SK-N-SH treated with all-trans-retinoic acid at 6 μM for 48 hours (cell line): Measurements from ENCODE around the gene EPB41L4A.

Source experiments
- ATAC-seq: fragments of 200-7000 bp; cut with Tn5 transposase; 3 replicates; pipeline ENCODE4 v1.9.1; 2020; ENCODE audit warnings: mild to moderate bottlenecking, moderate library complexity
- BACH2 ChIP-seq: fragments of 250-450 bp; sonication (Bioruptor Pico); IDR thresholded peaks from 2 replicates; pipeline ENCODE4 v1.9.0; 2021; ENCODE audit warnings: mild to moderate bottlenecking, borderline replicate concordance
- CSRNP3 ChIP-seq: fragments of 250-450 bp; sonication (Bioruptor Pico); IDR thresholded peaks from 2 replicates; pipeline ENCODE4 v1.5.1; 2021; ENCODE audit warnings: mild to moderate bottlenecking, moderate library complexity
- ESRRG ChIP-seq: fragments of 250-450 bp; sonication (Bioruptor Pico); IDR thresholded peaks from 2 replicates; pipeline ENCODE4 v1.6.1; 2021; ENCODE audit warnings: mild to moderate bottlenecking
- ISL1 ChIP-seq: fragments of 250-450 bp; sonication (Bioruptor Pico); IDR thresholded peaks from 2 replicates; pipeline ENCODE4 v2.1.2; 2022; ENCODE audit warnings: mild to moderate bottlenecking, moderate library complexity
- OSR1 ChIP-seq: fragments of 250-450 bp; sonication (Bioruptor Pico); IDR thresholded peaks from 2 replicates; pipeline ENCODE4 v1.8.0; 2022; ENCODE audit warnings: moderate library complexity, mild to moderate bottlenecking, inconsistent platforms
- PATZ1 ChIP-seq: fragments of 250-450 bp; sonication (Bioruptor Pico); IDR thresholded peaks from 2 replicates; pipeline ENCODE4 v1.8.0; 2020; ENCODE audit warnings: mild to moderate bottlenecking, moderate library complexity, borderline replicate concordance
- POU6F1 ChIP-seq: fragments of 250-450 bp; sonication (Bioruptor Pico); IDR thresholded peaks from 2 replicates; pipeline ENCODE4 v1.8.0; 2021; ENCODE audit warnings: low read depth, mild to moderate bottlenecking, moderate library complexity, borderline replicate concordance
- PPARA ChIP-seq: fragments of 250-450 bp; sonication (Bioruptor Pico); IDR thresholded peaks from 2 replicates; pipeline ENCODE4 v1.5.0; 2020; ENCODE audit warnings: mild to moderate bottlenecking, borderline replicate concordance
- RARB ChIP-seq: fragments of 250-450 bp; sonication (Bioruptor Pico); IDR thresholded peaks from 2 replicates; pipeline ENCODE4 v1.8.0; 2021; ENCODE audit warnings: mild to moderate bottlenecking, moderate library complexity
- SNAI2 ChIP-seq: fragments of 250-450 bp; sonication (Bioruptor Pico); IDR thresholded peaks from 2 replicates; pipeline ENCODE4 v1.5.0; 2020; ENCODE audit warnings: mild to moderate bottlenecking, moderate library complexity
- TCF4 ChIP-seq: fragments of 250-450 bp; sonication (Bioruptor Pico); IDR thresholded peaks from 2 replicates; pipeline ENCODE4 v1.8.0; 2021; ENCODE audit warnings: mild to moderate bottlenecking, moderate library complexity, borderline replicate concordance
- TOX ChIP-seq: fragments of 250-450 bp; sonication (Bioruptor Pico); IDR thresholded peaks from 2 replicates; pipeline ENCODE4 v1.8.0; 2021; ENCODE audit warnings: mild to moderate bottlenecking, moderate library complexity, borderline replicate concordance
- TSHZ2 ChIP-seq: fragments of 250-450 bp; sonication (Bioruptor Pico); IDR thresholded peaks from 2 replicates; pipeline ENCODE4 v1.5.0; 2020; ENCODE audit warnings: mild to moderate bottlenecking, moderate library complexity
- ZC3H10 ChIP-seq: fragments of 250-450 bp; sonication (Bioruptor Pico); IDR thresholded peaks from 2 replicates; pipeline ENCODE4 v1.5.1; 2021; ENCODE audit warnings: mild to moderate bottlenecking, moderate library complexity
- ZFP3 ChIP-seq: fragments of 250-450 bp; sonication (Bioruptor Pico); IDR thresholded peaks from 2 replicates; pipeline ENCODE4 v1.5.0; 2020; ENCODE audit warnings: mild to moderate bottlenecking, moderate library complexity
- ZFP30 ChIP-seq: fragments of 450-650 bp; formaldehyde crosslinking; IDR thresholded peaks from 2 replicates; pipeline ENCODE4 v1.5.0; 2022; ENCODE audit warnings: mild to moderate bottlenecking, moderate library complexity
- ZNF565 ChIP-seq: fragments of 450-650 bp; formaldehyde crosslinking; conservative IDR thresholded peaks from 2 replicates; pipeline ENCODE4 v1.5.0; 2020; ENCODE audit warnings: low read depth, mild to moderate bottlenecking, moderate library complexity
- ZNF70 ChIP-seq: fragments of 450-650 bp; formaldehyde crosslinking; IDR thresholded peaks from 2 replicates; pipeline ENCODE4 v1.5.0; 2020; ENCODE audit warnings: mild to moderate bottlenecking, moderate library complexity
- ZNF8 ChIP-seq: fragments of 450-650 bp; formaldehyde crosslinking; IDR thresholded peaks from 2 replicates; pipeline ENCODE4 v1.5.0; 2020; ENCODE audit warnings: mild to moderate bottlenecking, moderate library complexity

The EPB41L4A gene

GRCh38 chr5:112390327-112390726 lies 28.8 kb downstream of the EPB41L4A start:
- TF ChIP-seq ISL1 (CRISPR knock-in tag) (no peak), TSHZ2 (CRISPR knock-in tag) (no peak), OSR1 (CRISPR knock-in tag) (no peak), CSRNP3 (CRISPR knock-in tag) (no peak), PPARA (CRISPR knock-in tag) (no peak), ZNF70 (CRISPR knock-in tag) (no peak), ZFP3 (CRISPR knock-in tag) (no peak), BACH2 (no peak), ZNF8 (CRISPR knock-in tag) (no peak), TOX (CRISPR knock-in tag) (no peak), PATZ1 (CRISPR knock-in tag) (no peak), RARB (no peak), ESRRG (CRISPR knock-in tag) (no peak), ZFP30 (CRISPR knock-in tag) (no peak)
- TF ChIP-seq, all 23 proteins: peak for 0
- no peak for ATAC-seq

- TF ChIP-seq ZNF8 (CRISPR knock-in tag), result no peak
- TF ChIP-seq PPARA (CRISPR knock-in tag), result no peak
- no peak for TF ChIP-seq BACH2
- TF ChIP-seq SNAI2 (CRISPR knock-in tag), result no peak
- no peak for TF ChIP-seq TCF4 (CRISPR knock-in tag)
- no peak for TF ChIP-seq ISL1 (CRISPR knock-in tag)
- TF ChIP-seq CSRNP3 (CRISPR knock-in tag), result no peak
- TF ChIP-seq POU6F1 (CRISPR knock-in tag), result no peak
- TF ChIP-seq ZNF70 (CRISPR knock-in tag), result no peak
- ATAC-seq, result no peak
Observed at GRCh38 chr5:112388739-112389138, 30.3 kb downstream of the EPB41L4A start.

- no peak for ATAC-seq
- TF ChIP-seq PPARA (CRISPR knock-in tag) (no peak), ESRRG (CRISPR knock-in tag) (no peak), TOX (CRISPR knock-in tag) (no peak), ZNF70 (CRISPR knock-in tag) (no peak), ZC3H10 (CRISPR knock-in tag) (no peak), SNAI2 (CRISPR knock-in tag) (no peak)
Observed at GRCh38 chr5:112388074-112388473, 31.0 kb downstream of the EPB41L4A start.

GRCh38 chr5:112386766-112387165 lies 32.3 kb downstream of the EPB41L4A start:
- ATAC-seq, result no peak
- TF ChIP-seq POU6F1 (CRISPR knock-in tag), result no peak
- TF ChIP-seq PATZ1 (CRISPR knock-in tag), result no peak
- no peak for TF ChIP-seq OSR1 (CRISPR knock-in tag)
- TF ChIP-seq ZNF565, result no peak
- TF ChIP-seq ISL1 (CRISPR knock-in tag), result no peak
- TF ChIP-seq BACH2, result no peak
- no peak for TF ChIP-seq TCF4 (CRISPR knock-in tag)
- TF ChIP-seq, all 23 proteins: peak for 0
